K562 (cell line): ENCODE measurements around the gene SNX9. TPM values are rescaled to one million over a fixed set of nuclear protein-coding genes. Genes with fewer than 3 reads are reported as not detected.
A peak's percentile ranks its signal among the peaks of the same experiment; 100 is the strongest.

Experiments used
- ATAC-seq: fragments of 200-7000 bp; cut with Tn5 transposase; 3 replicates; pipeline ENCODE4 v1.9.1; 2020; ENCODE audit warnings: moderate library complexity
- BruUV-seq: library from RNA; stranded (reverse); fragments of 400-500 nt; replicated peaks from 2 replicates; lab custom pipeline; 2021; lab: Mats Ljungman, UMichigan
- CTCF ChIA-PET: fragments of 300-600 bp; formaldehyde crosslinking; extraction: SDS; loops from one replicate; lab custom pipeline; 2021; ENCODE audit warnings: low intra/inter-chr PET ratio; lab: Yijun Ruan, JAX
- POLR2A ChIA-PET: fragments of 300-600, 350-650 bp; sonication (Branson Sonifier 250); formaldehyde crosslinking; extraction: SDS; loops from one replicate; lab custom pipeline; 2021; ENCODE audit warnings: antibody characterized with exemption, inconsistent platforms; lab: Yijun Ruan, JAX
- DNase-seq, 4 experiments: peaks; one replicate each; pipeline versions ENCODE4 v3.0.0 to v3.0.0-alpha.2; 2011 to 2018; ENCODE audit warnings: low spot score in 3 of 4, mixed read lengths in 3 of 4; ENCODE audit errors: extremely low read depth in 1 of 4
- FAIRE-seq: peaks from 2 replicates; lab custom pipeline; 2011; peaks lifted over from hg19 to GRCh38; lab: Jason Lieb, UNC
- H2AFZ ChIP-seq: 2 replicates; pipeline ENCODE4 v1.6.0; 2011; ENCODE audit warnings: low read depth, low read length, control low read depth, inconsistent platforms
- H3K27ac ChIP-seq: fragments of 200-600 bp; 3 replicates; pipeline ENCODE4 v1.8.0; 2011; ENCODE audit warnings: low read depth, mild to moderate bottlenecking, control low read depth, inconsistent platforms, low read length, moderate library complexity, mixed read lengths; ENCODE audit errors: extremely low read depth
- H3K27me3 ChIP-seq, 2 experiments: fragments of 300-600 bp in 1 of 2; 2 replicates in 1 of 2; 3 replicates in 1 of 2; pipeline versions ENCODE4 v1.6.0 to v1.8.0; 2011; ENCODE audit warnings: inconsistent platforms in 2 of 2, low read length in 2 of 2, mild to moderate bottlenecking in 1 of 2, mixed read lengths in 1 of 2, moderate library complexity in 1 of 2; ENCODE audit not compliant: control insufficient read depth in 2 of 2, insufficient read depth in 2 of 2
- H3K36me3 ChIP-seq: fragments of 300-600 bp; 3 replicates; pipeline ENCODE4 v1.8.0; 2011; ENCODE audit warnings: mild to moderate bottlenecking, low read length, inconsistent platforms; ENCODE audit not compliant: control insufficient read depth, insufficient read depth
- H3K4me1 ChIP-seq, 2 experiments: fragments of 200-600 bp in 1 of 2; replicated peaks in 1 of 2; 2 replicates in 1 of 2; 3 replicates in 1 of 2; pipeline versions ENCODE4 v1.5.1 to v1.8.0; 2011; ENCODE audit warnings: inconsistent platforms in 2 of 2, low read length in 2 of 2, mild to moderate bottlenecking in 1 of 2, mixed read lengths in 1 of 2, moderate library complexity in 1 of 2; ENCODE audit not compliant: control insufficient read depth in 2 of 2, insufficient read depth in 2 of 2
- H3K4me2 ChIP-seq: 2 replicates; pipeline ENCODE4 v1.6.1; 2011; ENCODE audit warnings: low read length, control low read depth, inconsistent platforms, mixed read lengths; ENCODE audit not compliant: insufficient read depth
- H3K4me3 ChIP-seq: fragments of 200-600 bp; sonication (generic), shearing (Covaris generic); 2 replicates; pipeline ENCODE4 v1.5.1; 2016; ENCODE audit warnings: control low read depth, inconsistent platforms
- H3K79me2 ChIP-seq: fragments of 200-600 bp; 3 replicates; pipeline ENCODE4 v1.8.0; 2011; ENCODE audit warnings: low read length, inconsistent platforms; ENCODE audit not compliant: control insufficient read depth, insufficient read depth
- H3K9ac ChIP-seq, 2 experiments: 2 replicates each; pipeline versions ENCODE4 v1.6.0 to v1.6.1; 2011; ENCODE audit warnings: low read depth in 2 of 2, low read length in 2 of 2, control low read depth in 1 of 2, inconsistent platforms in 1 of 2, mild to moderate bottlenecking in 1 of 2, mixed read lengths in 1 of 2; ENCODE audit not compliant: insufficient read depth in 1 of 2
- H3K9me1 ChIP-seq: one replicate; pipeline ENCODE4 v1.6.0; 2011; ENCODE audit warnings: inconsistent platforms, mild to moderate bottlenecking, low read length, moderate library complexity; ENCODE audit not compliant: control insufficient read depth, insufficient read depth
- H3K9me3 ChIP-seq: replicated peaks from 2 replicates; pipeline ENCODE4 v1.5.1; 2011; ENCODE audit warnings: low read depth, low read length, inconsistent platforms; ENCODE audit not compliant: control insufficient read depth, insufficient read depth
- H4K20me1 ChIP-seq: replicated peaks from 2 replicates; pipeline ENCODE4 v1.6.1; 2011; ENCODE audit warnings: low read length, inconsistent platforms, mixed read lengths; ENCODE audit not compliant: control insufficient read depth, insufficient read depth
- CREM ChIP-seq: IDR thresholded peaks from 2 replicates; pipeline ENCODE4 v1.6.1; 2014; ENCODE audit warnings: antibody characterized with exemption, low read depth
- FOXK1 ChIP-seq: sonication (generic); formaldehyde crosslinking; IDR thresholded peaks from 2 replicates; pipeline ENCODE4 v1.8.0; 2022; ENCODE audit warnings: missing genetic modification reagents, mild to moderate bottlenecking, borderline replicate concordance
- HNRNPLL ChIP-seq: fragments of 200-400 bp; formaldehyde crosslinking; IDR thresholded peaks from 2 replicates; pipeline ENCODE4 v1.6.1; 2017; ENCODE audit warnings: low read length, low read depth, mild to moderate bottlenecking; ENCODE audit not compliant: poor library complexity, severe bottlenecking
- MYC ChIP-seq, 2 experiments: fragments of 250-450 bp in 1 of 2; sonication (Bioruptor Pico) in 1 of 2; IDR thresholded peaks; 2 replicates each; pipeline versions ENCODE4 v1.5.1 to v1.6.1; 2012 to 2021; ENCODE audit warnings: low read depth in 2 of 2, borderline replicate concordance in 1 of 2, improper control_type of control experiment in 1 of 2, low read length in 1 of 2, mild to moderate bottlenecking in 1 of 2, moderate library complexity in 1 of 2
- ZEB2 ChIP-seq: fragments of 450-650 bp; IDR thresholded peaks from 2 replicates; pipeline ENCODE4 v1.6.1; 2016
- ZFP36 ChIP-seq: fragments of 150-350 bp; IDR thresholded peaks from 2 replicates; pipeline ENCODE4 v1.6.1; 2018; ENCODE audit warnings: low read length, low read depth; ENCODE audit not compliant: partially characterized antibody
- ZNF324 ChIP-seq: fragments of 250-450 bp; sonication (Bioruptor Pico); IDR thresholded peaks from 2 replicates; pipeline ENCODE4 v1.4.0; 2020; ENCODE audit warnings: mild to moderate bottlenecking
- ZNF717 ChIP-seq: fragments of 250-450 bp; sonication (Bioruptor Pico); IDR thresholded peaks from 2 replicates; pipeline ENCODE4 v1.5.0; 2021
- WGBS: fragments of 100-300 bp; shearing (Covaris generic); methylation state at CpG from one replicate; pipeline ENCODE4 v1.1.6; 2016; ENCODE audit warnings: low coverage, mixed read lengths; ENCODE audit not compliant: insufficient coverage; ENCODE audit errors: missing lambda C conversion rate; 5-methylcytosine and 5-hydroxymethylcytosine counted together
- in situ Hi-C: fragments of 300-500 bp; cut with MboI; formaldehyde crosslinking; loops from 4 replicates; pipeline ENCODE4 v1.15.0; 2018; ENCODE audit warnings: inconsistent platforms, mixed read lengths
- intact Hi-C: fragments of 100-400 bp; cut with micrococcal nuclease; formaldehyde crosslinking; loops from 2 replicates; pipeline ENCODE4 v1.14.2; 2022
- polyA plus RNA-seq, 8 experiments: library from polyadenylated mRNA; depleted of rRNA in 4 of 8; stranded (reverse) in 5 of 8; unstranded in 3 of 8; fragments of >200 nt; fragmentation: Nextera tagmentation in 2 of 8; fragmentation: Illumina TruSeq in 1 of 8; extraction: Ambion mirVana in 2 of 8; extraction: Trizol in 1 of 8; gene quantifications; 2 replicates each; pipeline versions ENCODE4 v1.2.1 to v1.2.3, GENCODE V29; 2011 to 2014; ENCODE audit warnings: inconsistent platforms in 1 of 8, missing spikeins in 1 of 8
- total RNA-seq, 7 experiments: library from RNA; depleted of rRNA in 6 of 7; stranded (reverse); fragments of >200 nt in 6 of 7; fragmentation: Illumina TruSeq in 2 of 7; extraction: Trizol in 2 of 7; gene quantifications; 2 replicates each; pipeline versions ENCODE4 v1.2.1 to v1.2.3, GENCODE V29; 2011 to 2021; ENCODE audit warnings: low replicate concordance in 1 of 7
- TF ChIP-seq, protein P1 (sequence below), 2 experiments: fragments of 450-650 bp; formaldehyde crosslinking in 1 of 2; IDR thresholded peaks; 2 replicates each; pipeline versions ENCODE4 v1.4.0 to v1.6.1; 2014 to 2020; ENCODE audit warnings: mild to moderate bottlenecking in 2 of 2, borderline replicate concordance in 1 of 2, low read depth in 1 of 2
- TF ChIP-seq, protein P2 (sequence below): sonication (generic); formaldehyde crosslinking; IDR thresholded peaks from 2 replicates; pipeline ENCODE4 v1.9.0; 2022; ENCODE audit warnings: mild to moderate bottlenecking, missing genetic modification reagents

Gene SNX9
- total and polyA plus RNA-seq, 9 of the 15 experiments (the other 6 are each of a cell fraction or from before 2014, with no cell fraction given), result 6.0 to 81.7 (median 57.1) TPM

DNA sequence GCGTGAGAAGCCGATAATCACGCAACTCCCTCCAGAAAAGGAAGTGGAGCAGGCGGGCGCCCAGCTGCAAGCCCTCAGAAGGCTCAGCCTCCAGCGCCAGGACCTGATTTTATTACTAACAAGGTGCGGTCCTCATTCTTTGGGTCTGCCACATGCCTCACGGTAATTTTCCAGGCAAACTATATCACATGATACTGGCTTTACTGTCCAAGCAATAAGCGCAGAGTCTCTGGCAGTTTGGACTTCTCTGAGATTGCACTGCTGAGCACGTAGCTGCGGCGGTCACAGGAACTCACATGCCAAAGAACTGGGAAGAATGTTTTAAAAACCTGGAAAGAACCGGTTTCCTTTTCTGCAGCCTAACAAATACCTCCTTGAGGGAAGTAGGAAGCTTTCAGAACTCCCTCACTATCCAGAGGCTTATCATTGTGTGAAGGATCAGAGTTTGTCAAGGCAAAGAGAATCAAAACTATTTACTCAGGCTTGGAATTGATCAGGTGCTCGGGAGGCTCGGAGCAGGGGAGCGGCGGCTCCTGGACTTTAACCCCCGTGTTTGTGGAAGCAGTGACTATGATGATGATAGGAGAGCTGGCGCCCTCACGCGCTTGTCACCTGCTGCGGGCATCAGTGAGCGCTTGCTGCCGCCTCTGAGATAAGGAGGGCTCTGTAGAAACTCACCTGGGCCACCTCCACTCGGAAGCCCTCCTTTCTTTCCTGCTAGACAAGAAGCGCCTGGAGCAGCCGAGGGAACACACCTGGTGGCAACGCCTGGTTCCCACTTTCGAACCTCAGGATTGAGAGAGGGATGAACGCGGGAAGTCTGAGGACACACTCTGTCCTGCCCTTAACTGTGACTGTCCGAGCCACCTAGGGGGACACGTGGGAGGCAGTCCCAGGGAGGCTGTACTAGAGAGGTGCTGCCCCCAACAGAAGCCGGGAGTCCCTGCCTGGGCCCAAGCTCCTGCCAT is 131.4 kb downstream of the SNX9 start:
- no TSS peak for BruUV-seq
- Histone ChIP-seq H3K27ac (no peak overlapping the region), H3K9ac (peak overlapping the region in 1 of 2 experiments; percentile 37; a peak in 2 of 4 replicates), H3K27me3 (peaks cover 9 to 24% of the 10 kb centered on the region in 2 experiments; a peak in 3 of 5 replicates), H2AFZ (peak overlapping the region; percentile 52; the same call in 1 of the 2 replicates), H3K4me2 (peak overlapping the region; percentile 44), H3K4me1 (peaks cover 6 to 13% of the 10 kb centered on the region in 2 experiments; a peak in 4 of 5 replicates), H4K20me1 (no peaks in the 10 kb centered on the region; the same call in 1 of the 2 replicates), H3K9me1 (no peaks in the 10 kb centered on the region), H3K79me2 (no peaks in the 10 kb centered on the region), H3K9me3 (peaks cover 9% of the 10 kb centered on the region; the same call in 1 of the 2 replicates), H3K4me3 (no peak overlapping the region), H3K36me3 (no peaks in the 10 kb centered on the region)
- DNase-seq, result no peak
- ChIA-PET POLR2A (interaction anchor here (0.6 to 1.5 kb wide), 6 partner anchors 10 to 123 kb away, joined by 3 to 5 read pairs (median 3); no protein-coding TSS in a partner anchor), CTCF (no interaction called here)
- WGBS, result 18% methylated on average over 33 of the region's 34 CpGs
- peak; percentile 15 for FAIRE-seq
- in situ Hi-C loops, result no loop called here
- ATAC-seq, result peak; percentile 74
- intact Hi-C loops, result loop anchor here (5.0 kb wide), 2 partner anchors 178 to 287 kb away; no protein-coding TSS in a partner anchor
- TF ChIP-seq ZNF324 (CRISPR knock-in tag) (no peak), ZEB2 (peak; percentile 35; the same call in 1 of the 2 replicates), HNRNPLL (peak; percentile 21), CREM (0 out of 2 replicates have a peak, but pooled peaks have one; percentile 2), MYC (IDR thresholded peaks at IDR 0.05; ENCODE audit: low read depth, low read length) (peak; percentile 29; the same call in 1 of the 2 replicates), MYC (CRISPR knock-in tag; IDR thresholded peaks at IDR 0.05; ENCODE audit: borderline replicate concordance, low read depth) (no peak), FOXK1 (no peak), ZNF717 (no peak), ZFP36 (peak; percentile 86)
- TF ChIP-seq, protein P1, sequence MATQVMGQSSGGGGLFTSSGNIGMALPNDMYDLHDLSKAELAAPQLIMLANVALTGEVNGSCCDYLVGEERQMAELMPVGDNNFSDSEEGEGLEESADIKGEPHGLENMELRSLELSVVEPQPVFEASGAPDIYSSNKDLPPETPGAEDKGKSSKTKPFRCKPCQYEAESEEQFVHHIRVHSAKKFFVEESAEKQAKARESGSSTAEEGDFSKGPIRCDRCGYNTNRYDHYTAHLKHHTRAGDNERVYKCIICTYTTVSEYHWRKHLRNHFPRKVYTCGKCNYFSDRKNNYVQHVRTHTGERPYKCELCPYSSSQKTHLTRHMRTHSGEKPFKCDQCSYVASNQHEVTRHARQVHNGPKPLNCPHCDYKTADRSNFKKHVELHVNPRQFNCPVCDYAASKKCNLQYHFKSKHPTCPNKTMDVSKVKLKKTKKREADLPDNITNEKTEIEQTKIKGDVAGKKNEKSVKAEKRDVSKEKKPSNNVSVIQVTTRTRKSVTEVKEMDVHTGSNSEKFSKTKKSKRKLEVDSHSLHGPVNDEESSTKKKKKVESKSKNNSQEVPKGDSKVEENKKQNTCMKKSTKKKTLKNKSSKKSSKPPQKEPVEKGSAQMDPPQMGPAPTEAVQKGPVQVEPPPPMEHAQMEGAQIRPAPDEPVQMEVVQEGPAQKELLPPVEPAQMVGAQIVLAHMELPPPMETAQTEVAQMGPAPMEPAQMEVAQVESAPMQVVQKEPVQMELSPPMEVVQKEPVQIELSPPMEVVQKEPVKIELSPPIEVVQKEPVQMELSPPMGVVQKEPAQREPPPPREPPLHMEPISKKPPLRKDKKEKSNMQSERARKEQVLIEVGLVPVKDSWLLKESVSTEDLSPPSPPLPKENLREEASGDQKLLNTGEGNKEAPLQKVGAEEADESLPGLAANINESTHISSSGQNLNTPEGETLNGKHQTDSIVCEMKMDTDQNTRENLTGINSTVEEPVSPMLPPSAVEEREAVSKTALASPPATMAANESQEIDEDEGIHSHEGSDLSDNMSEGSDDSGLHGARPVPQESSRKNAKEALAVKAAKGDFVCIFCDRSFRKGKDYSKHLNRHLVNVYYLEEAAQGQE (IDR thresholded peaks at IDR 0.05; ENCODE audit: borderline replicate concordance), result peak; percentile 48; the same call in 1 of the 2 replicates
- TF ChIP-seq, protein P1 (CRISPR knock-in tag; IDR thresholded peaks at IDR 0.05; ENCODE audit: low read depth), result no peak
- TF ChIP-seq, protein P2, sequence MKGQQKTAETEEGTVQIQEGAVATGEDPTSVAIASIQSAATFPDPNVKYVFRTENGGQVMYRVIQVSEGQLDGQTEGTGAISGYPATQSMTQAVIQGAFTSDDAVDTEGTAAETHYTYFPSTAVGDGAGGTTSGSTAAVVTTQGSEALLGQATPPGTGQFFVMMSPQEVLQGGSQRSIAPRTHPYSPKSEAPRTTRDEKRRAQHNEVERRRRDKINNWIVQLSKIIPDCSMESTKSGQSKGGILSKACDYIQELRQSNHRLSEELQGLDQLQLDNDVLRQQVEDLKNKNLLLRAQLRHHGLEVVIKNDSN (CRISPR knock-in tag), result peak; percentile 24; the same call in 1 of the 2 replicates
